ENCODE measurements around the gene TMEM221. TPM values are rescaled to one million over a fixed set of nuclear protein-coding genes. Genes with fewer than 3 reads are reported as not detected.

TMEM221 gene
- total RNA-seq, 1 donor from 2014 or later = 0.96 TPM

GRCh38 chr19:17466487-17466850 lies 18.0 kb upstream of the TMEM221 start:
- DNase-seq (ENCODE audit: low read depth, low spot score) = no peak
- Mint-ChIP-seq H3K4me1 (peaks cover 23% of the 10 kb centered on the region), H3K27me3 (ENCODE audit: low read depth) (peaks cover 12% of the 10 kb centered on the region), H3K9me3 (no peaks in the 10 kb centered on the region), H3K4me3 (peak overlapping the region; percentile 55), H3K27ac (ENCODE audit: unreplicated experiment) (no peak overlapping the region), H3K36me3 (ENCODE audit: low read depth) (no peaks in the 10 kb centered on the region)
- peak; percentile 3 for TF ChIP-seq CTCF (conservative IDR thresholded peaks at IDR 0.05)

- no peaks in the 10 kb centered on the region for H3K36me3 Mint-ChIP-seq (ENCODE audit: low read depth)
- no peak within 1 kb of the TSS for H3K4me3 Mint-ChIP-seq
- H3K27me3 Mint-ChIP-seq (ENCODE audit: low read depth) = peaks cover 29% of the 10 kb centered on the region
- peaks cover 4% of the 10 kb centered on the region for H3K4me1 Mint-ChIP-seq
- TF ChIP-seq CTCF (conservative IDR thresholded peaks at IDR 0.05) = no peak
- no peaks in the 10 kb centered on the region for H3K9me3 Mint-ChIP-seq
- no peak for DNase-seq (ENCODE audit: low read depth, low spot score)
- no peak within 1 kb of the TSS for H3K27ac Mint-ChIP-seq (ENCODE audit: unreplicated experiment)
These were observed 12.1 kb upstream of the TMEM221 start, which contains the start of gene NXNL1 for GRCh38 chr19:17460372-17461230. Gene NXNL1 (minus strand): TSS chr19:17460926. CDS start chr19:17460869, 57 bp downstream.

- H3K4me1 Mint-ChIP-seq = peaks cover 8% of the 10 kb centered on the region
- TF ChIP-seq CTCF (conservative IDR thresholded peaks at IDR 0.05) = no peak
- no peaks in the 10 kb centered on the region for H3K36me3 Mint-ChIP-seq (ENCODE audit: low read depth)
- no peak overlapping the region for H3K4me3 Mint-ChIP-seq
- DNase-seq (ENCODE audit: low read depth, low spot score) = no peak
- H3K27ac Mint-ChIP-seq (ENCODE audit: unreplicated experiment) = no peak overlapping the region
- H3K27me3 Mint-ChIP-seq (ENCODE audit: low read depth) = peaks cover 42% of the 10 kb centered on the region
- no peaks in the 10 kb centered on the region for H3K9me3 Mint-ChIP-seq
These were observed 10.5 kb upstream of the TMEM221 start for GRCh38 chr19:17458970-17459369.

GRCh38 chr19:17457616-17458015 lies 9.1 kb upstream of the TMEM221 start:
- peaks cover 51% of the 10 kb centered on the region for H3K27me3 Mint-ChIP-seq (ENCODE audit: low read depth)
- no peaks in the 10 kb centered on the region for H3K9me3 Mint-ChIP-seq
- TF ChIP-seq CTCF (conservative IDR thresholded peaks at IDR 0.05) = no peak
- no peaks in the 10 kb centered on the region for H3K36me3 Mint-ChIP-seq (ENCODE audit: low read depth)
- no peak overlapping the region for H3K27ac Mint-ChIP-seq (ENCODE audit: unreplicated experiment)
- H3K4me1 Mint-ChIP-seq = peaks cover 8% of the 10 kb centered on the region
- no peak for DNase-seq (ENCODE audit: low read depth, low spot score)
- H3K4me3 Mint-ChIP-seq = no peak overlapping the region

GRCh38 chr19:17456127-17456526 lies 7.7 kb upstream of the TMEM221 start:
- H3K27me3 Mint-ChIP-seq (ENCODE audit: low read depth) = peaks cover 60% of the 10 kb centered on the region
- H3K4me3 Mint-ChIP-seq = no peak overlapping the region
- peaks cover 8% of the 10 kb centered on the region for H3K4me1 Mint-ChIP-seq

More at GRCh38 chr19:17456127-17456526, 7.7 kb upstream of the TMEM221 start:
- Mint-ChIP-seq H3K36me3 (ENCODE audit: low read depth) (no peaks in the 10 kb centered on the region), H3K27ac (ENCODE audit: unreplicated experiment) (no peak overlapping the region), H3K9me3 (no peaks in the 10 kb centered on the region)
- TF ChIP-seq CTCF (conservative IDR thresholded peaks at IDR 0.05) = no peak
- no peak for DNase-seq (ENCODE audit: low read depth, low spot score)

All from neural crest cell (in vitro differentiated cells).